ENCODE data around the gene EXOC6B. TPM values are rescaled to one million over a fixed set of nuclear protein-coding genes. Genes with fewer than 3 reads are reported as not detected.

Gene EXOC6B
- total and polyA plus RNA-seq, 8 donors, result 2.4 to 19.2 (median 11.3) TPM

DNA sequence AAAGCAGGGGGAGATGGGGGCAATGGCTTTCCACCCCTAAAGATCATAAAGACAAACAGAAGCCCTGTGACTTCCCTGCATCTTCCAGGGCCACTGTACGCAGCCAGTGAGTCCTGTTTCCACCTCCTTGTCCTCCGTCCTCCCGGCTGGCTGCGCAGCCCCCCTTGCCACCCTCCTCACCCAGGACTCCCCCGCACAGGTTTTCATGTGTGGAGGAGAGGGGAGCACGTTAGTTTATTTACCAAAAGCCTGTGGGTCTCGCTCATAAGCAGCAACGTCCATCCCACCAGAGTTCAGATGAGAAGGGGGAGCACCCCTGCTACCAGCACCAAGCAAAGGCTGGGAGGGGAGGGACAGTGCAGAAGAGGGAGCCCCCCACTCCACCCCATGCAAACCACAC is 689.9 kb downstream of the EXOC6B start:
- Histone ChIP-seq H3K9me3 (no peaks in the 10 kb centered on the region), H3K4me1 (no peaks in the 10 kb centered on the region), H3K27ac (no peak overlapping the region), H3K27me3 (no peaks in the 10 kb centered on the region), H3K4me3 (no peak overlapping the region), H3K36me3 (no peaks in the 10 kb centered on the region)
- DNase-seq (no peak), FAIRE-seq (no peak), ATAC-seq (no peak)
- TF ChIP-seq CTCF (IDR thresholded peaks at IDR 0.05), result no peak
- intact Hi-C loops (cut with DNase I), result no loop called here
- 68 to 78% methylated on average over 8 of the region's 8 CpGs for WGBS, 2 donors

DNA sequence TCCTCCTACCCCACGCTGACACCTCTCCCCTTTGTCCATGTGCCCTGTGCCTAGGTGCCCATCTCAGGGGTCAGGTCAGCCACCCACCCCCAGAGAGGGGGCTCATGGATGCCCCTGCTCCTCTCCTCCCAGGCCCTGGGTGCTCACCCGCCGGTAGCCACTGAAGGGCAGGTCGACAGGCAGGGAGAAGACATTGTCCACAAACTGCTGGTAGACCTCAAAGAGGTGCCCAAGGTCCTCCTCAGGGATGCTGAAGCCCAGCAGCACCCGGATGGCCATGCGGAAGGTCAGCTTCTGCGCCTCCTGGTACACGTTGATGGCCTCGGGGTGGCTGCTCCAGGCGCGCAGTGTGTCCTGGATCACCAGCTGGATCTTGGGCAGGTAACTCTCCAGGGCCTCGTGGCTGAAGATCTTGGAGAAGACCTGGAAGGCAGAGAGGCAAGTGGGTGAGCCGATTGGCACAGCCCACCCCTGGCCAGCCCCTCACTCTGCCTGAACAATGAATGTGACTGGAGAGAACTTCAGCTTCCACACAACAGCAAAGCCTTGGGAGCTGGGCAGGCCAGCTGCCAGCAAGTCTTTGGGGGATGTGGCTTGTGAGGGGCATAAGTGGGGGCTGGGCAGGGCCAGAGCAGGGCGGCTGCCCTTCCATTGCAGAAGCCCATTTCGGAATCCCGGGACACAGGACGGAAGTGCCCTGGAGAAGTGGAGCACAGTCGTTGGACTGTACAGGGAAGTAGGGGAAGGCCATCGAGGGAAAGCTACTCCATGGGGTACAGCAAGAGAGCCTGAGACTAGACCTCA is 690.6 kb downstream of the EXOC6B start:
- Histone ChIP-seq H3K9me3 (no peaks in the 10 kb centered on the region), H3K4me1 (no peaks in the 10 kb centered on the region), H3K27me3 (no peaks in the 10 kb centered on the region), H3K27ac (no peak overlapping the region), H3K36me3 (no peaks in the 10 kb centered on the region), H3K4me3 (no peak overlapping the region)
- ATAC-seq, result no peak
- FAIRE-seq, result no peak
- intact Hi-C loops (cut with DNase I), result no loop called here
- 70 to 76% methylated on average over 19 of the region's 19 CpGs for WGBS, 2 donors
- TF ChIP-seq CTCF (IDR thresholded peaks at IDR 0.05), result no peak
- DNase-seq, result peak in 2 of 6 donors; percentile 52 to 58

- DNase-seq (peak in 1 of 6 donors; percentile 30), ATAC-seq (no peak), FAIRE-seq (no peak)
- no peak overlapping the region for H3K27ac ChIP-seq
- intact Hi-C loops (cut with DNase I), result no loop called here
- no peaks in the 10 kb centered on the region for H3K9me3 ChIP-seq
- 56 to 66% methylated on average over 10 of the region's 10 CpGs for WGBS, 2 donors
- H3K36me3 ChIP-seq, result no peaks in the 10 kb centered on the region
- no peak for TF ChIP-seq CTCF (IDR thresholded peaks at IDR 0.05)
- no peaks in the 10 kb centered on the region for H3K27me3 ChIP-seq
- no peak overlapping the region for H3K4me3 ChIP-seq
- no peaks in the 10 kb centered on the region for H3K4me1 ChIP-seq
These were observed 691.3 kb downstream of the EXOC6B start for GRCh38 chr2:72134408-72134996.

GRCh38 chr2:72133721-72134407 is 692.0 kb downstream of the EXOC6B start:
- Histone ChIP-seq H3K4me1 (no peaks in the 10 kb centered on the region), H3K9me3 (no peaks in the 10 kb centered on the region), H3K27me3 (no peaks in the 10 kb centered on the region), H3K36me3 (no peaks in the 10 kb centered on the region), H3K27ac (no peak overlapping the region), H3K4me3 (no peak overlapping the region)
- no peak for TF ChIP-seq CTCF (IDR thresholded peaks at IDR 0.05)
- ATAC-seq, result no peak
- FAIRE-seq, result no peak
- WGBS, 2 donors, result 57 to 75% methylated on average over 11 of the region's 11 CpGs
- intact Hi-C loops (cut with DNase I), result no loop called here
- DNase-seq, result peak in 1 of 6 donors; percentile 36

All from pancreas (tissue), 10 donors.